Measurements from ENCODE around the gene TEAD4. TPM values are rescaled to one million over a fixed set of nuclear protein-coding genes. Genes with fewer than 3 reads are reported as not detected.

The TEAD4 gene
- total RNA-seq, 1 experiment from 2014 or later: 43.2 TPM

DNA sequence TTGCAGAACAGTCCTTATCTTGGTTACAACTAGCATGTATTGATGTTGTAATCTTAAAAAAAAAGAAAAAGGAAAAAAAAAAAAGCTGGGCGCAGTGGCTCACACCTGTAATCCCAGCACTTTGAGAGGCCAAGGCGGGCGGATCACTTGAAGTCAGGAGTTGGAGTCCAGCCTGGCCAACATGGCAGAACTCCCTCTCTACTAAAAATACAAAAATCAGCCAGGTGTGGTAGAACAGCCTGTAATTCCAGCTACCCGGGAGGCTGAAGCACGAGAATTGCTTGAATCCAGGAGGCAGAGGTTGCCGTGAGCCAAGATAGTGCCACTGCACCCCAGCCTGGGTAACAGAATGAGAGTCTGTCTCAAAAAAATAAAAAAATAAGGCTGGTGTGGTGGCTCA, 25.6 kb upstream of the TEAD4 start:
- no TSS peak for BruUV-seq (replicated peaks)
- CTCF ChIA-PET: no interaction called here

DNA sequence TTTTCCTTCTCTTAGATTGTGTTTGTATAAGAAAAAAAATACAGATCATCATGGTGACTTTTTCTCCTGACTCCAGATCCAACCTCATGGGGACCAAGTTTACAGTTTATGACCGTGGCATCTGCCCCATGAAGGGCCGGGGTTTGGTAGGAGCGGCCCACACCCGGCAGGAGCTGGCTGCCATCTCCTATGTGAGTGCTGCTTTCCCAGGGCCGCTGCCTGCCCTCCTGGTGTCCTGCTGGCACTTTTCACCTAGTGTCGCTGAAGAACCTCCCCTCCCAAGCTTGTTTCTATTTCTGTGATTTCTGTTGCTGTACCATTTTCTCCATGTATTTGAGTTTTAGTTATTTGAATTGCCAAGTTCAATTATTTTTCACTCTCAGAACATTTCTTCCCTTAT, 24.8 kb upstream of the TEAD4 start:
- DNase-seq (ENCODE audit: low read depth, low spot score) (no peak), ATAC-seq (no peak)
- Histone ChIP-seq H3K4me1 (ENCODE audit: control insufficient read depth in 1 of 2, insufficient read depth in 2 of 2, low read length in 2 of 2) (peaks cover 6 to 9% of the 10 kb centered on the region in 2 experiments; a peak in 2 of 4 replicates), H3K4me2 (ENCODE audit: low read length) (no peak overlapping the region), H3K9me2 (ENCODE audit: insufficient read depth) (no peaks in the 10 kb centered on the region), H3K79me2 (ENCODE audit: insufficient read depth, low read length) (no peaks in the 10 kb centered on the region), H3K36me3 (ENCODE audit: control insufficient read depth in 1 of 2, insufficient read depth in 2 of 2, low read length in 2 of 2) (peaks cover 21 to 27% of the 10 kb centered on the region in 2 experiments; a peak in 3 of 4 replicates), H2AFZ (ENCODE audit: low read depth, low read length, poor library complexity, severe bottlenecking) (no peak overlapping the region), H3K27me3 (ENCODE audit: insufficient read depth, low read length) (no peaks in the 10 kb centered on the region), H4K20me1 (ENCODE audit: insufficient read depth) (no peaks in the 10 kb centered on the region), H3K27ac (ENCODE audit: low read depth, low read length) (no peak overlapping the region), H3K9ac (ENCODE audit: low read length) (no peak overlapping the region), H3K4me3 (replicated peaks in 1 of 2; ENCODE audit: low read depth in 1 of 2, low read length in 2 of 2) (no peak overlapping the region), H3K9me3 (ENCODE audit: control insufficient read depth in 1 of 2, insufficient read depth in 1 of 2, low read depth in 1 of 2, low read length in 2 of 2) (no peaks in the 10 kb centered on the region)
- intact Hi-C loops (cut with micrococcal nuclease): no loop called here
- POLR2A ChIA-PET: no interaction called here
- CTCF ChIA-PET: no interaction called here
- RAD21 ChIA-PET (ENCODE audit: low non-redundant PET in 1 of 2, low total read pairs in 2 of 2, uncharacterized antibody in 2 of 2, unreplicated experiment in 2 of 2): no interaction called here
- no TSS peak for BruUV-seq (replicated peaks)
- TF ChIP-seq POLR2A (IDR thresholded peaks at IDR 0.05; ENCODE audit: borderline replicate concordance, extremely low read depth, insufficient read depth, insufficient read length) (no peak), YY1 (IDR thresholded peaks at IDR 0.05; ENCODE audit: extremely low read depth, insufficient replicate concordance, low read depth, low read length) (no peak), JUND (IDR thresholded peaks at IDR 0.05) (no peak), EGR1 (IDR thresholded peaks at IDR 0.05; ENCODE audit: low read depth) (no peak), SP1 (IDR thresholded peaks at IDR 0.05; ENCODE audit: low read depth) (no peak), EZH2 (IDR thresholded peaks at IDR 0.05) (no peak), FOSL1 (IDR thresholded peaks at IDR 0.05; ENCODE audit: low read depth) (no peak), SRF (IDR thresholded peaks at IDR 0.05; ENCODE audit: low read depth) (no peak), CBX3 (IDR thresholded peaks at IDR 0.05; ENCODE audit: low read depth) (no peak), TCF7L2 (IDR thresholded peaks at IDR 0.05; ENCODE audit: borderline replicate concordance, extremely low read depth, insufficient read depth, insufficient read length) (no peak), EZH2phosphoT487 (IDR thresholded peaks at IDR 0.05; ENCODE audit: borderline replicate concordance) (no peak), CEBPB (IDR thresholded peaks at IDR 0.05; ENCODE audit: low read depth) (no peak), ZNF274 (IDR thresholded peaks at IDR 0.05; ENCODE audit: low read depth, low read length) (no peak), SIN3A (IDR thresholded peaks at IDR 0.05; ENCODE audit: low read depth) (no peak)
- TF ChIP-seq, protein P1, sequence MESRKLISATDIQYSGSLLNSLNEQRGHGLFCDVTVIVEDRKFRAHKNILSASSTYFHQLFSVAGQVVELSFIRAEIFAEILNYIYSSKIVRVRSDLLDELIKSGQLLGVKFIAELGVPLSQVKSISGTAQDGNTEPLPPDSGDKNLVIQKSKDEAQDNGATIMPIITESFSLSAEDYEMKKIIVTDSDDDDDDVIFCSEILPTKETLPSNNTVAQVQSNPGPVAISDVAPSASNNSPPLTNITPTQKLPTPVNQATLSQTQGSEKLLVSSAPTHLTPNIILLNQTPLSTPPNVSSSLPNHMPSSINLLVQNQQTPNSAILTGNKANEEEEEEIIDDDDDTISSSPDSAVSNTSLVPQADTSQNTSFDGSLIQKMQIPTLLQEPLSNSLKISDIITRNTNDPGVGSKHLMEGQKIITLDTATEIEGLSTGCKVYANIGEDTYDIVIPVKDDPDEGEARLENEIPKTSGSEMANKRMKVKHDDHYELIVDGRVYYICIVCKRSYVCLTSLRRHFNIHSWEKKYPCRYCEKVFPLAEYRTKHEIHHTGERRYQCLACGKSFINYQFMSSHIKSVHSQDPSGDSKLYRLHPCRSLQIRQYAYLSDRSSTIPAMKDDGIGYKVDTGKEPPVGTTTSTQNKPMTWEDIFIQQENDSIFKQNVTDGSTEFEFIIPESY (IDR thresholded peaks at IDR 0.05; ENCODE audit: extremely low read depth, insufficient replicate concordance, low read length): no peak
- TF ChIP-seq, protein P2, sequence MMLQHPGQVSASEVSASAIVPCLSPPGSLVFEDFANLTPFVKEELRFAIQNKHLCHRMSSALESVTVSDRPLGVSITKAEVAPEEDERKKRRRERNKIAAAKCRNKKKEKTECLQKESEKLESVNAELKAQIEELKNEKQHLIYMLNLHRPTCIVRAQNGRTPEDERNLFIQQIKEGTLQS (IDR thresholded peaks at IDR 0.05): no peak
- TF ChIP-seq, protein P3, sequence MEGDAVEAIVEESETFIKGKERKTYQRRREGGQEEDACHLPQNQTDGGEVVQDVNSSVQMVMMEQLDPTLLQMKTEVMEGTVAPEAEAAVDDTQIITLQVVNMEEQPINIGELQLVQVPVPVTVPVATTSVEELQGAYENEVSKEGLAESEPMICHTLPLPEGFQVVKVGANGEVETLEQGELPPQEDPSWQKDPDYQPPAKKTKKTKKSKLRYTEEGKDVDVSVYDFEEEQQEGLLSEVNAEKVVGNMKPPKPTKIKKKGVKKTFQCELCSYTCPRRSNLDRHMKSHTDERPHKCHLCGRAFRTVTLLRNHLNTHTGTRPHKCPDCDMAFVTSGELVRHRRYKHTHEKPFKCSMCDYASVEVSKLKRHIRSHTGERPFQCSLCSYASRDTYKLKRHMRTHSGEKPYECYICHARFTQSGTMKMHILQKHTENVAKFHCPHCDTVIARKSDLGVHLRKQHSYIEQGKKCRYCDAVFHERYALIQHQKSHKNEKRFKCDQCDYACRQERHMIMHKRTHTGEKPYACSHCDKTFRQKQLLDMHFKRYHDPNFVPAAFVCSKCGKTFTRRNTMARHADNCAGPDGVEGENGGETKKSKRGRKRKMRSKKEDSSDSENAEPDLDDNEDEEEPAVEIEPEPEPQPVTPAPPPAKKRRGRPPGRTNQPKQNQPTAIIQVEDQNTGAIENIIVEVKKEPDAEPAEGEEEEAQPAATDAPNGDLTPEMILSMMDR (IDR thresholded peaks at IDR 0.05 in 2 of 3, conservative IDR thresholded peaks at IDR 0.05 in 1 of 3; ENCODE audit: borderline replicate concordance in 1 of 3, insufficient read depth in 1 of 3, low read depth in 2 of 3, low read length in 2 of 3): no peak
- TF ChIP-seq, protein P4, sequence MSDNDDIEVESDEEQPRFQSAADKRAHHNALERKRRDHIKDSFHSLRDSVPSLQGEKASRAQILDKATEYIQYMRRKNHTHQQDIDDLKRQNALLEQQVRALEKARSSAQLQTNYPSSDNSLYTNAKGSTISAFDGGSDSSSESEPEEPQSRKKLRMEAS (IDR thresholded peaks at IDR 0.05): no peak

More for the DNA sequence above, 25.6 kb upstream of the TEAD4 start:
- ChIA-PET POLR2A (no interaction called here), RAD21 (ENCODE audit: low non-redundant PET in 1 of 2, low total read pairs in 2 of 2, uncharacterized antibody in 2 of 2, unreplicated experiment in 2 of 2) (no interaction called here)
- no peak for TF ChIP-seq EZH2phosphoT487 (IDR thresholded peaks at IDR 0.05; ENCODE audit: borderline replicate concordance)
- no peak for TF ChIP-seq YY1 (IDR thresholded peaks at IDR 0.05; ENCODE audit: extremely low read depth, insufficient replicate concordance, low read depth, low read length)
- Histone ChIP-seq H3K9me3 (ENCODE audit: control insufficient read depth in 1 of 2, insufficient read depth in 1 of 2, low read depth in 1 of 2, low read length in 2 of 2) (no peaks in the 10 kb centered on the region), H3K4me2 (ENCODE audit: low read length) (no peak overlapping the region), H3K9me2 (ENCODE audit: insufficient read depth) (no peaks in the 10 kb centered on the region), H3K9ac (ENCODE audit: low read length) (no peak overlapping the region), H3K27me3 (ENCODE audit: insufficient read depth, low read length) (no peaks in the 10 kb centered on the region), H3K27ac (ENCODE audit: low read depth, low read length) (no peak overlapping the region), H2AFZ (ENCODE audit: low read depth, low read length, poor library complexity, severe bottlenecking) (no peak overlapping the region), H3K79me2 (ENCODE audit: insufficient read depth, low read length) (no peaks in the 10 kb centered on the region), H3K4me1 (ENCODE audit: control insufficient read depth in 1 of 2, insufficient read depth in 2 of 2, low read length in 2 of 2) (peaks cover 6 to 9% of the 10 kb centered on the region in 2 experiments; a peak in 2 of 4 replicates), H3K4me3 (replicated peaks in 1 of 2; ENCODE audit: low read depth in 1 of 2, low read length in 2 of 2) (no peak overlapping the region), H3K36me3 (ENCODE audit: control insufficient read depth in 1 of 2, insufficient read depth in 2 of 2, low read length in 2 of 2) (peaks cover 21 to 22% of the 10 kb centered on the region in 2 experiments; a peak in 3 of 4 replicates), H4K20me1 (ENCODE audit: insufficient read depth) (no peaks in the 10 kb centered on the region)
- ATAC-seq (no peak), DNase-seq (ENCODE audit: low read depth, low spot score) (no peak)
- intact Hi-C loops (cut with micrococcal nuclease): no loop called here
